ENCODE measurements around the gene VAMP2.

GRCh38 chr17:8176998-8177731 is 14.4 kb upstream of the VAMP2 start:
- TF ChIP-seq CTCF (IDR thresholded peaks at IDR 0.05; ENCODE audit: low read depth, low read length, poor library complexity, severe bottlenecking) (no peak), EZH2phosphoT487 (IDR thresholded peaks at IDR 0.05; ENCODE audit: borderline replicate concordance, low read length) (no peak)
